ENCODE results near the gene CCT8L2.
"Not testable (repeated sequence)": the region's sequence is repeated elsewhere in the genome, so short reads cannot be mapped to it uniquely, and the experiment has no call there.

CCT8L2 gene

DNA sequence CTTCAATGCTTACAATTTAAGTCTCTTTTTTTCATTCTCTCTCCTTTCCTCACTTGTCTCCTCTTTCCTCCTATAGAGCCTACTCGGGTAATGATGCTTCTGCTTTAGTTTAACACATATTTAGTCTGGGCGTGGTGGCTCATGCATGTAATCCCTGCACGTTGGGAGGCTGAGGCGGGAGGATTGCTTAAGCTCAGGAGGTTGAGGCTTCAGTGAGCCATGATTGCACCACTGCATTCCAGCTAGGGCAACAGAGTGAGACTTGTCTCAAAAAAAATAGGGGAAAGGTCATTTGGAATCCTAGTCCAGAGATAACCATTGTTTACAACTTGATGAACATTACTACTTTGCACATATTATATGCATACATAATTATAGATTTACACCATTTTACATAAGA lies 1.4 kb upstream of the CCT8L2 start:
- no peak for DNase-seq (ENCODE audit: low spot score)

DNA sequence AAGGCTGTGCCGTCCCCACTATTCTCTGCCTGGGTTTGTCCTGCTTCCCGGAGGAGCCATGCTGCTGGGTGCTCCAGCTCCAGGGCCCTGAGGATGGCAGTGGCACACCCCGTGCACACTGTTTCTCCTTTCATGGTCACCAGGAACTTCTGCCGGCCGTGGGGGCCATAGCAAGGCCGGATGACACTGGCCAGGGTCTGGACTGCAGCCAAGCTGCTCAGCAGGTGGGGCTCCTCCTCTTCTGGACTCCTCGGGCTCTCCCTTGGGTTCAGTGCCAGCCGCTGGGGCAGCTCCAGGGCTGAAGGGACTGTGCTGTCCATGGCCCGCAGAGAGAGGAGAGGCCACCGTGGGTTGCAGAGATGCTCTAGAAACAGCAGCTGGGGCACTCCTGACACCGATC lies 379 bp downstream of the CCT8L2 start:
- not testable (repeated sequence) for DNase-seq (ENCODE audit: low spot score)

DNA sequence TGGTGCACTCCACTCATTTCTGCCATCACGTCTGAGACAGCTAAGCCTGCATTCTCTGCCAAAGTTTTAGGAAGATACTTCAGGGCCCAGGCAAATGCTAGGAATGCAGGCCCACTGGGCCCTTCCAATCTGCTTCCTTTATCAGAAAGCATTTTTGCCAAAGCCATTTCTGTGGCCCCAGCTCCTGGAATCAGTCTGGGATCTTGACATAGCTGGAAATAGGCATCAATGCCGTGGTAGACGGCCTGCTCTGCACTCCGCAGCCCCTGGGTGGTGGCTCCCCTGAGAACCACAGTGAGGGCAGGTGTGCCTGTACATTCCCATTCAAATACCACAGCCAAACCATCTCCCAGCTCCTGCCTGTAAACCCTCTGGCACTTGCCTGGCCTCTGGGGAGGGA lies 1.5 kb downstream of the CCT8L2 start:
- DNase-seq (ENCODE audit: low spot score) = not testable (repeated sequence)

DNA sequence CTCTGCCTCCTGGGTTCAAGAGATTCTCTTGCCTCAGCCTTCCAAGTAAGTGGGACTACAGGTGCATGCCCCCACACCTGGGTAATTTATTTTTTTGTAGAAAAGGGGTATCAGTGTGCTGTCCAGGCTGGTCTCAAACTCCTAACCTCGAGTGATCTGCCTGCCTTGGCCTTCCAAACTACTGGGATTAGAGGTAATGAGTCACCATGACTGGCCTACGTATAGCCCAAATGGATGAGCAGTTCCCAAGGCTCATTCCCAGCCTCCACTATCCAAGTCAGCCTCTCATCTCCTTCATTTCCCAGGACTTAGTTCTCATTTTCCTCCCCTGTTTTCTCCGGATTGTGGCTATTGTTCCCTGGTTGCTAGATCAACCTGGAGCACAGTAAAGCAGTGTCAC lies 5.6 kb downstream of the CCT8L2 start:
- no peak for DNase-seq (ENCODE audit: low spot score)

DNA sequence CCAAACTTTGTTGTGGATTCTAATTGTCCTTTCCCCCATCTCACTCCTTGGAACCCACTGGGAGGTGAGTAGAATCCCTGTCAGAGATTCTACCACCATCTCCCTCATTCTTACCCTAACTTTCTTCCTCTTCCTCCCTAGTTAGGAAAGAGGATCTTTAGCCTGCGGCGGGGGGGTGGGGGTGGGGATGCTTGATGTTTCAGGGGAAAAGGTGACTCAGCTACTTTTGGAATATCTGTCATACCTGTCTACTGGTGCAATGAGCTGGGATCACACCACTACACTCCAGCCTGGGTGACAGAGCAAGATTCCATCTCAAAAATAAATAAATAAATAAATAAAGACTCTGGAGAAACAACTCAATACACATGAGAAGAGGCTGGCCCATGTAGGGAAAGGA lies 6.4 kb downstream of the CCT8L2 start:
- no peak for DNase-seq (ENCODE audit: low spot score)

DNA sequence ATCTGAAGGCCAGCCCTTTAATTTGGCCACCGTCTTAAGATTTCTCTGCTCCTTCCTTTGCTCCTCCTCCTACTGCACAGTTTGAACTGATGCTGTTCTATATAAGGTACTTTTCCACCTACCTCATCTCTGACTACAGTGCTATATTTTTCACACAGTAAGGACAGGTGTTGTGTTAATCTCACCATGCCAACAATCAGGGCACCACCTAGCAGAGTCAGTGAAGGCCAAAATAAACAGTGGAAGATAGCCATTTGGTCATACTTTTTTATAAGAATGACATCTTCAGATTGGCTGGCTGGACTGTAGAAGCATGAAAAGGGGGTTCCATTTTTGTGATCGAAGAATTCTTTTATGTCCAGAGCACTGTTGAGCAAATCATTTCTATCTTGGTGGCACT lies 11.7 kb downstream of the CCT8L2 start:
- DNase-seq (ENCODE audit: low spot score) = not testable (repeated sequence)

DNA sequence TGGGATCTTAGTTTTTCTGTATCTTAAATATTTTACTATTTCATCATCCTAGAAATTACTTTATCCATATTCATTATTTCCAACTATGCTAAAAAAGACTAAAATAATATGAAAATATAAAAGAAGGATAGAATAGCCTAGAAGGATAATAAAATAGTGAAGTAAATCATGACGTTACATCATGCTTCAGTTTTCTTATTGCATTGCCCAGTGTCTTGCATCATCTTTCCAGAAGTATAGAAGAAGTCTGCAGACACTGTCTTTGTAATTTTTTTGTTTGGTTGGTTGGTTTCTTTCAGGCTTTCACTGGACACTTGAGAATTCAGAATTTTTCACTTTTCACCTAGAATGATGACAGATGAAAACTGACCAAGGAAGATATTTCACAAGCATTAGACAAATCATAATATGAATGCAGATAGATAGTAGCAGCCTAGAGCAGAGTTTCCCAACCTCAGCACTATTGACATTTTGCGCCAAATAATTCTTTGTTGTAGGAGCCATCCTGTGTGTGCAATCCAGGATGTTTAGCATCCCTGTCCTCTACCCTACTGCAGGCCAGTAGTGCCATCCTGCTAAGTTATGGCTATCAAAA lies 23.3 kb downstream of the CCT8L2 start:
- DNase-seq (ENCODE audit: low spot score) = not testable (repeated sequence)

DNA sequence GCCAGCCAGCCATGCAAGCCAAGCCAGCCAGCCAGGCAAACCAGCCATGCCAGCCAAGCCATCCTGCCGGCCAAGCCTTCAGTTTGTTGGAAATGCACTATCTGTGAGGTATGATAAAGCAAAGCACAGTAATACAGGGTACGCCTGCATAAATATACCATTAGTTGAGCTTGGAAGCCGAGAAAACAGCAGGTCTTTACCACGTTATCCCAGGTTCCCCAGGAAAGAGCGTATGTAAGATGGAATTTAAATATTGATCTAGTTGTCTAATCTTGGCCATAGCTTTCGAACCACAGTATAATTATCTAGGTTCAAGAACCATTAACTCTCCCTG lies 24.2 kb downstream of the CCT8L2 start:
- DNase-seq (ENCODE audit: low spot score) = no peak

DNA sequence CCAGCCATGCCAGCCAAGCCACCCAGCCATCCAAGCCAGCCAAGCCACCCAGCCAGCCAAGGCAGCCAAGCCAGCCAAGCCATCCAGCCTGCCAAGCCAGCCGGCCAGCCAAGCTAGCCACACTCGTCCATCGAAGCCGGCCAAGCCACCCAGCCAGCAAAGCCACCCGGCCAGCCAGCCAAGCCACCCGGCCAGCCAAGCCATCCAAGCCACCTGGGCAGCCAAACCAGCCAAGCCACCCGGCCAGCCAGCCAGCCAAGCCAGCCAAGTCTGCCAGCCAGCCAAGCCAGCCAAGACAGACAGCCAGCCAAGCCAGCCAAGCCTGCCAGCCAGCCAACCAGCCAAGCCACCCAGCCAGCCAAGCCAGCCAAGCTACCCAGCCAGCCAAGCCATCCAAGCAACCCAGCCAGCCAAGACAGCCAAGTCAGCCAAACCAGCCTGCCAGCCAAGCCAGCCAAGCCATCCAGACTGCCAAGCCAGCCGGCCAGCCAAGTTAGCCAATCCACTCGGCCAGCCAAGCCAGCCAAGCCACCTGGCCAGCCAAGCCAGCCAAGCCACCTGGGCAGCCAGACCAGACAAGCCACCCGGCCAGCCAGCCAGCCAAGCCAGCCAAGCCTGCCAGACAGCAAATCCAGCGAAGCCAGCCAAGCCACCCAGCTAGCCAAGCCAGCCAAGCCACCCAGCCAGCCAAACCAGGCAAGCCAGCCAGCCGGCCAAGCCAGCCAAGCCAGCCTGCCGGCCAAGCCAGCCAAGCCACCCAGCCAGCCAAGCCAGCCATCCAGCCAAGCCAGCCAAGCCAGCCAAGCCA lies 24.8 kb downstream of the CCT8L2 start:
- DNase-seq (ENCODE audit: low spot score) = not testable (repeated sequence)

DNA sequence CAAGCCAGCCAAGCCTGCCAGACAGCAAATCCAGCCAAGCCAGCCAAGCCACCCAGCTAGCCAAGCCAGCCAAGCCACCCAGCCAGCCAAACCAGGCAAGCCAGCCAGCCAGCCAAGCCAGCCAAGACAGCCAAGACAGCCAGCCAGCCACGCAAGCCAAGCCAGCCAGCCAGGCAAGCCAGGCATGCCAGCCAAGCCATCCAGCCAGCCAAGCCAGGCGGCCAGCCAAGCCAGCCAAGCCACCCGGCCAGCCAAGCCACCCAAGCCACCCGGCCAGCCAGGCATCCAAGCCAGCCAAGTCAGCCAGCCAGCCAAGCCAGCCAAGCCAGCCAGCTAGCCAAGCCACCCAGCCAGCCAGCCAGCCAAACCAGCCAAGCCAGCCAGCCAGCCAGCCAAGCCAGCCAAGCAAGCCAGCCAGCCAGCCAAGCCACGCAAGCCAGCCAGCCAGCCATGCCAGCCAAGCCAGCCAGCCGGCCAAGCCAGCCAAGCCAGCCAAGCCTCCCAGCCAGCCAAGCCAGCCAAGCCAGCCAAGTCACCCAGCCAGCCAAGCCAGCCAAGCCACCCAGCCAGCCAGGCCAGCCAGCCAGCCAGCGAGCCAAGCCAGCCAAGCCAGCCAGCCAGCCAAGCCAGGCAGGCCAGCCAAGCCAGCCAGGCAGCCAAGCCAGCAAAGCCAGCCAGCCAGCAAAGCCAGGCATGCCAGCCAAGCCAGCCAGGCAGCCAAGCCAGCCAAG lies 26.0 kb downstream of the CCT8L2 start:
- DNase-seq (ENCODE audit: low spot score) = not testable (repeated sequence)

DNA sequence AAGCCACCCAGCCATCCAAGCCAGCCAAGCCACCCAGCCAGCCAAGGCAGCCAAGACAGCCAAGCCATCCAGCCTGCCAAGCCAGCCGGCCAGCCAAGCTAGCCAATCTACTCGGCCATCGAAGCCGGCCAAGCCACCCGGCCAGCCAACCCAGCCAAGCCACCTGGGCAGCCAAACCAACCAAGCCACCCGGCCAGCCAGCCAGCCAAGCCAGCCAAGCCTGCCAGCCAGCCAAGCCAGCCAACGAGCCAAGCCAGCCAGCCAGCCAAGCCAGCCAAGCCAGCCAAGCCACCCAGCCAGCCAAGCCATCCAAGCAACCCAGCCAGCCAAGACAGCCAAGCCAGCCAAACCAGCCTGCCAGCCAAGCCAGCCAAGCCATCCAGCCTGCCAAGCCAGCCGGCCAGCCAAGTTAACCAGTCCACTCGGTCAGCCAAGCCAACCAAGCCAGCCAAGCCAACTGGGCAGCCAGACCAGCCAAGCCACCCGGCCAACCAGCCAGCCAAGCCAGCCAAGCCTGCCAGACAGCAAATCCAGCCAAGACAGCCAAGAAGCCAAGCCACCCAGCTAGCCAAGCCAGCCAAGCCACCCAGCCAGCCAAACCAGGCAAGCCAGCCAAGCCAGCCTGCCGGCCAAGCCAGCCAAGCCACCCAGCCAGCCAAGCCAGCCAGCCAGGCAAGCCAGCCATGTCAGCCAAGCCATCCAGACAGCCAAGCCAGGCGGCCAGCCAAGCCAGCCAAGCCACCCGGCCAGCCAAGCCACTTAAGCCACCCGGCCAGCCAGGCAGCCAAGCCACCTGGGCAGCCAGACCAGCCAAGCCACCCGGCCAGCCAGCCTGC lies 26.8 kb downstream of the CCT8L2 start:
- not testable (repeated sequence) for DNase-seq (ENCODE audit: low spot score)

DNA sequence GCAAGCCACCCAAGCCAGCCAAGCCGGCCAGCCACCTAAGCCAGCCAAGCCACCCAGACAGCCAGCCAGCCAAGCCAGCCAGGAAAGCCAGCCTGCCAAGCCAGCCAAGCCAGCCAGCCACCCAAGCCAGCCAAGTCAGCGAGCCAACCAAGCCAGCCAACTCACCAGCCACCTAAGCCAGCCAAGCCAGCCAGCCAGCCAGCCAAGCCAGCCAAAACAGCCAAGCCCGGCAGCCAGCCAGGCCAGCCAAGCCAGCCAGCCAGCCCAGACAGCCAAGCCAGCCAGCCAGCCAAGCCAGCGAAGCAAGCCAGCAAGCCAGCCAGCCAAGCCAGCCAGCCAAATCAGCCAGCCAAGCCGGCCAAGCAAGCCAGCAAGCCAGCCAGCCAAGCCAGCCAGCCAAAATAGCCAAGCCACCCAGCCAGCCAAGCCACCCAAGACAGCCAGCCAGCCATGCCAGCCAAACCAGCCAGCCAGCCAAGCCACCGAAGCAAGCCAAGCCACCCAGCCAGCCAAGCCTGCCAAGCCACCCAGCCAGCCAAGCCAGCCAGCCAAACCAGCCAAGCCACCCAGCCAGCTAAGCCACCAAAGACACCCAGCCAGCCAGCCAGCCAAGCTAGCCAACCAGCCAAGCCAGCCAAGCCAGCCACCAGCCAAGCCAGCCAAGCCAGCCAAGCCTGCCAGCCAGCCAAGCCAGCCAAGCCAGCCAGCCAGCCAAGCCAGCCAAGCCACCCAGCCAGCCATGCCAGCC lies 27.6 kb downstream of the CCT8L2 start:
- DNase-seq (ENCODE audit: low spot score) = not testable (repeated sequence)

DNA sequence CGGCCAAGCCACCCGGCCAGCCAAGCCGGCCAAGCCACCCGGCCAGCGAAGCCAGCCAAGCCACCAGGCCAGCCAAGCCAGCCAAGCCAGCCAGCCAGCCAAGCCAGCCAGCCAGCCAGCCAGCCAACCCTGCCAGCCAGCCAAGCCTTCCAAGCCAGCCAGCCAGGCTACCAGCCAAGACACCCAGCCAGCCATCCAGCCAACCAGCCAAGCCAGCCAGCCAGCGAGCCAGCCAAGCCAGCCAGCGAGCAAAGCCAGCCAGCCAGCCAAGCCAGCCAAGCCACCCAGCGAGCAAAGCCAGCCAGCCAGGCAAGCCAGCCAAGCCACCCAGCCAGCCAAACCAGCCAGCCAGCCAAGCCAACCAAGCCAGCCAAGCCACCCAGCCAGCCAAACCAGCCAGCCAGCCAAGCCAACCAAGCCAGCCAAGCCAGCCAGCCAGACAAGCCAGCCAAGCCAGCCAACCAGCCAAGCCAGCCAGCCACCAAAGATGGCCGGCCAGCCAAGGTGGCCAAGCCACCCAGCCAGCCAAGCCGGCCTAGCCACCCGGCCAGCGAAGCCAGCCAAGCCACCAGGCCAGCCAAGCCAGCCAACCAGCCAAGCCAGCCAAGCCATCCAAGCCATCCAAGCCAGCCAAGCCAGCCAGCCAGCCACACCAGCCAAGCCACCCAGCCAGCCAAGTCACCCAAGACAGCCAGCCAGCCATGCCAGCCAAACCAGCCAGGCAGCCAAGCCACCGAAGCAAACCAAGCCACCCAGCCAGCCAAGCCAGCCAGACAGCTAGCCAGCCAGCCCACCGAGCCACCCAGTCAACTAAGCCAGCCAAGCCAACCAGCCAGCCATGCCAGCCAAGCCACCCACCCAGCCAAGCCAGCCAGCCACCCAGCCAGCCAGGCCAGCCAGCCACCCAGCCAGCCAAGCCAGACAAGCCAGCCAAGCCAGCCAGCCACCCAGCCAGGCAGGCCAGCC lies 28.8 kb downstream of the CCT8L2 start:
- no peak for DNase-seq (ENCODE audit: low spot score)

DNA sequence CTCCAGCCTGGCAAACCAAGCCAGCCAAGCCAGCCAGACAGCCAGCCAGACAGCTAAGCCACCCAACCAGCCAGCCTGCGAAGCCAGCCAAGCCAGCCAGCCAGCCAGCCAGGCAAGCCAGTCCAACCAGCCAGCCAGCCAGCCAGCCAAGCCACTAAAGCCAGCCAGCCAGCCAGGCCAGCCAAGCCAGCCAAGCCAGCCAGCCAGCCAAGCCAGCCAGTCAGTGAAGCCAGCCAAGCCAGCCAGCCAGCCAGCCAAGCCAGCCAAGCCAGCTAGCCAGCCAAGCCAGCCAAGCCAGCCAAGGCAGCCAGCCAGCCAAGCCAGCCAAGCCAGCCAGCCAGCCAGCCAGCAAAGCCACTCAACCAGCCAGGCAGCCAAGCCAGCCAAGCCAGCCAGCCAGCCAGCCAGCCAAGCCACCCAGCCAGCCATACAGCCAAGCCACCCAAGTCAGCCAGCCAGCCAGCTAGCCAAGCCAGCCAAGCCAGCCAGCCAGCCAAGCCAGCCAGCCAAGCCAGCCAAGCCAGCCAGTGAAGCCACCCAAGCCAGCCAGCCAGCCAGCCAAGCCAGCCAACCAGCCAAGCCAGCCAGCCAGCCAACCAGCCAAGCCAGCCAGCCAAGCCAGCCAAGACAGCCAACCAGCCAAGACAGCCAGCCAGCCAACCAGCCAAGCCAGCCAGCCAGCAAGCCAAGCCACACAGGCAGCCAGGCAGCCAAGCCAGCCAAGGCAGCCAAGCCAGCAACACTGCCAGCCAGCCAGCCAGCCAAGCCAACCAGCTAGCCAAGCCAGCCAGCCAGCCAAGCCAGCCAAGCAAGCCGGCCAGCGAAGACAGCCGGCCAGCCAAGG lies 29.7 kb downstream of the CCT8L2 start:
- DNase-seq (ENCODE audit: low spot score) = no peak

DNA sequence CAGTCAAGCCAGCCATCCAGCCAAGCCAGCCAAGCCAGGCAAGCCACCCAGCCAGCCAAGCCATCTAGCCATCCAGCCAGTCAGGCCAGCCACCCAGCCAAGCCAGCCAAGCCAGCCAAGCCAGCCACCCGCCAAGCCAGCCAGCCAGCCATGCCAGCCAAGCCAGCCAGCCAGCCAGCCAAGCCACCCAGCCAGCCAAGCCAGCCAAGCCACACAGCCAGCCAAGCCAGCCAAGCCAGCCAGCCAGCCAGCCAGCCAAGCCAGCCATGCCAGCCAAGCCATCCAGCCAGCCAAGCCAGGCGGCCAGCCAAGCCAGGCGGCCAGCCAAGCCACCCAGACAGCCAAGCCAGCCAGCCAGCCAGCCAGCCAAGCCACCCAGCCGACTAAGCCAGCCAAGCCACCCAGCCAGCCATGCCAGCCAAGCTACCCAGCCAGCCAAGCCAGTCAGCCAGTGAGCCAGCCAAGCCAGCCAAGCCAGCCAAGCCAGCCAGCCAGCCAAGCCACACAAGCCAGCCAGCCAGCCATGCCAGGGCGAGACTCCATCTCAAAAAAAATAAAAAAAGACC lies 31.4 kb downstream of the CCT8L2 start:
- not testable (repeated sequence) for DNase-seq (ENCODE audit: low spot score)

DNA sequence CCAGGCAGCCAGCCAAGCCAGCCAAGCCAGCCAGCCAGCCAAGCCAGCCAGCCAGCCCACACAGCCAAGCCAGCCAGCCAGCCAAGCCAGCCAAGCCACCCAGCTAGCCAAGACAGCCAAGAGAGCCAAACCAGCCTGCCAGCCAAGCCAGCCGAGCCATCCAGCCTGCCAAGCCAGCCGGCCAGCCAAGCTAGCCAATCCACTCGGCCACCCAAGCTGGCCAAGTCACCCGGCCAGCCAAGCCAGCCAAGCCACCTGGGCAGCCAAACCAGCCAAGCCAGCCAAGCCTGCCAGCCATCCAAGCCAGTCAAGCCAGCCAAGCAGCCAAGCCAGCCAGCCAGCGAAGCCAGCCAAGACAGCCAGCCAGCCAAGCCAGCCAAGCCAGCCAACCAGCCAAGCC lies 32.0 kb downstream of the CCT8L2 start:
- not testable (repeated sequence) for DNase-seq (ENCODE audit: low spot score)

DNA sequence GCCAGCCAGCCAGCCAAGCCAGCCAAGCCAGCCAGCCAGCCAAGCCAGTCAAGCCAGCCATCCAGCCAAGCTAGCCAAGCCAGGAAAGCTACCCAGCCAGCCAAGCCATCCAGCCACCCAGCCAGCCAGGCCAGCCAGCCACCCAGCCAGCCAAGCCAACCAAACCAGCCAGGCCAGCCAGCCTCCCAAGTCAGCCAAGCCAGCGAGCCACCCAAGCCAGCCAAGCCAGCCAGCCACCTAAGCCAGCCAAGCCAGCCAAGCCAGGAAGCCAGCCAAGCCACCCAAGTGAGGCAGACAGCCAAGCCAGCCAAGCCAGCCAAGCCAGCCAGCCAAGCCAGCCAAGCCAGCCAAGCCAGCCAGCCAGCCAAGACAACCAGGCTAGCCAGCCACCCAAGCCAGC lies 32.6 kb downstream of the CCT8L2 start:
- not testable (repeated sequence) for DNase-seq (ENCODE audit: low spot score)

DNA sequence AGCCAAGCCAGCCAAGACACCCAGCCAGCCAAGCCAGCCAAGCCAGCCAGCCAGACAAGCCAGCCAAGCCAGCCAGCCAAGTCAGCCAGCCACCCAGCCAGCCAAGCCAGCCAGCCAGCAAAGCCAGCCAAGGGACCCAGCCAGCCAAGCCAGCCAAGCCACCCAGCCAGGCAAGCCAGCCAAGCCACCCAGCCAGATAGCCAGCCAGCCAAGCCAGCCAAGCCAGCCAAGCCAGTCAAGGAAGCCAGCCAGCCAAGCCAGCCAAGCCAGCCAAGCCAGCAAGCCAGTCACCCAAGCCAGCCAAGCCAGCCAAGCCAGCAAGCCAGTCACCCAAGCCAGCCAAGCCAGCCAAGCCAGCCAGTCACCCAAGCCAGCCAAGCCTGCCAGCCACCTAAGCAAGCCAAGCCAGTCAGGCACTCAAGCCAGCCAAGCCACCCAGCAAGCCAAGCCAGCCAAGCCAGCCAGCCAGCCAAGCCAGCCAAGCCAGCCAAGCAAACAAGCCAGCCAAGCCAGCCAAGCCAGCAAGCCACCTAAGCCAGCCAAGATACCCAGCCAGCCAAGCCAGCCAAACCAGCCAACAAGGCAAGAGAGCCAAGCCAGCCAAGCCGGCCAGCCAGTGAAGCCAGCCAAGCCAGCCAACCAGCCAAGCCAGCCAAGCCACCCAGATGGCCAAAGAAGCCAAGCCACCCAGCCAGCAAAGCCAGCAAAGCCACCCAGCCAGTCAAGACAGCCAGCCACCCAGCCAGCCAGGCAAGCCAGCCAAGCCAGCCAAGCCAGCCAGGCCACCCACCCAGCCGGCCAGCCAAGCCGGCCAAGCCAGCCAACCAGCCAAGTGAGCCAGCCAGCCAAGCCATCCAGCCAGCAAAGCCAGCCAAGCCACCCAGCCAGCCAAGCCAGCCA lies 33.3 kb downstream of the CCT8L2 start:
- no peak for DNase-seq (ENCODE audit: low spot score)
